GM21529 (cell line): ENCODE results near the gene PEF1.

Experiments used
- ATAC-seq: cut with Tn5 transposase; IDR thresholded peaks from one replicate; pipeline ENCODE4 v1.9.1; 2021; ENCODE audit not compliant: unreplicated experiment

Gene PEF1

DNA sequence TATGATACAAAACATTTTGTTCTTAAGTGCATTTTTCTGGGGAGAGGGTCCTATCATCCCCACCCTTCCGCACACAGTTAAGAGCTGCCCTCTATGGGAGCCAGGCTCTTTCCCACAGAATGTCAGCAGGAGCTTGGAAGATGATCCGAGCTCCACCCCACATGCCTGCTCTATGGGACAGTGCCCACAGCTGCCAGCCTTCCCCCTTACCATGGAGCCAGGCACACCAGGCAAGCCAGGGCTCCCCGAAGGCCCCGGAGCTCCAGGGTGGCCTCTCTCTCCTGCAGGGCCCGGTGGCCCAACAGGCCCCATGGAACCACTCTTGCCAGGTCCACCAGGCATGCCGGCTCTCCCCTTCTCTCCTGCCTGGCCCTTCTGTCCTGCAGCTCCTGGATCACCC lies 10.4 kb upstream of the PEF1 start:
- ATAC-seq, result no peak

GRCh38 chr1:31654474-31654776 lies 9.7 kb upstream of the PEF1 start:
- ATAC-seq, result no peak

- ATAC-seq, result no peak
Measured at GRCh38 chr1:31653717-31654473, 9.2 kb upstream of the PEF1 start.

GRCh38 chr1:31652891-31653499 lies 8.3 kb upstream of the PEF1 start:
- no peak for ATAC-seq

DNA sequence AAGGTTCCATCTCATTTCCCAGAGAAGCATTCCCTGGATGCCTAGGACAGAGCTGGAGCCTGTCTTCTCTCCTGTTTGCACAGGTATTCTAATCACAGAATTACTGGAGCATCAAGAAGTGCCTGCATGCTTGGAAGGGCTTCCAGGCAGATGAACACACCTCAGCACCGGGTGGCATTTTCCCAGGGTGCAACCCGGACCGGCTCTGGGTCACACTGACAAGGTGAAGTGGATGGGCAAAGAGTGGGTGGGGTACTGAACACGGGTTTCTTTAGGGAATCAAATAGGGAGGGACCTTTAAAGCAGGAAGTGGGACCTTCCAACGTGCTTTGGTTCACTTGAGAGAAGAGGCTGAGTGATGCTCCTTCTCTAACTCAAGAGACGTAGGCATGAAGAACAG lies 7.1 kb upstream of the PEF1 start:
- no peak for ATAC-seq

- no peak for ATAC-seq
Measured at GRCh38 chr1:31651089-31651420, 6.4 kb upstream of the PEF1 start.

- no peak for ATAC-seq
Measured at GRCh38 chr1:31650161-31651088, 5.7 kb upstream of the PEF1 start.

GRCh38 chr1:31648641-31649357 lies 4.1 kb upstream of the PEF1 start:
- no peak for ATAC-seq

DNA sequence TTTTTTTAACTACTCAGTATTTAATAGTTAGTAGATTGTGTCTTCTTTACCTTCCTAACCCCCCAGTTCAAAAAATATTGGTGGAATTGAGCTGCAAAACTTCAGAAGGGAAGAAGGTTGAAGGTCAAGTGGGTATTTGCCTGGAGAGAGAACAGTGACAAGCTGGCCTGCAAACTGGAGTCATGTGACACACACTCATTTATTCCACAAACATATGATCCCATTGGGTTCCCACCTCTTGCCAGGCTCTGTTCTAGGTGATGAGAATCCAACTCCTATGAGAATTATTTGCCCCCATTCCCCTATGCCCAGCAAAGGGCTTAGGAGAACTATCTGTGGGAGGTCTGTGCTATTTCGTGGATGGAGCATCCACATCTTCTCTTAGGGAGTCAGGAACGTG lies 3.5 kb upstream of the PEF1 start:
- ATAC-seq, result no peak

GRCh38 chr1:31647106-31647505 lies 2.4 kb upstream of the PEF1 start:
- no peak for ATAC-seq

- no peak for ATAC-seq
Measured at GRCh38 chr1:31646259-31646960, 1.7 kb upstream of the PEF1 start.

DNA sequence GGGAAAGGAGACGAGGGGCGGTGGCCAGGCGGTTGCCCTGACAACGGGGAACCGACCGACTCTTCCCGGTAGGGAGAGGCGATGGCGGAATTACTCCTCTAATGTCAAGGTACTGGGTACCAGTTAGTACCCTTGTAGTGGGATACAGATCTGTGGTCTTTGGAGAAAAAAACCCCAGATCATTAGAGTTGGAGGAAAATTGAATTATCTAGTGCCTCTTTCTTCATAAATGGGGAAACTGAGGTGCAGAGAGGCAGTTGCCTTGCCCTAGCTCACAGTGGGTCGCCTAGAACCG lies 545 bp upstream of the PEF1 start:
- ATAC-seq, result no peak

DNA sequence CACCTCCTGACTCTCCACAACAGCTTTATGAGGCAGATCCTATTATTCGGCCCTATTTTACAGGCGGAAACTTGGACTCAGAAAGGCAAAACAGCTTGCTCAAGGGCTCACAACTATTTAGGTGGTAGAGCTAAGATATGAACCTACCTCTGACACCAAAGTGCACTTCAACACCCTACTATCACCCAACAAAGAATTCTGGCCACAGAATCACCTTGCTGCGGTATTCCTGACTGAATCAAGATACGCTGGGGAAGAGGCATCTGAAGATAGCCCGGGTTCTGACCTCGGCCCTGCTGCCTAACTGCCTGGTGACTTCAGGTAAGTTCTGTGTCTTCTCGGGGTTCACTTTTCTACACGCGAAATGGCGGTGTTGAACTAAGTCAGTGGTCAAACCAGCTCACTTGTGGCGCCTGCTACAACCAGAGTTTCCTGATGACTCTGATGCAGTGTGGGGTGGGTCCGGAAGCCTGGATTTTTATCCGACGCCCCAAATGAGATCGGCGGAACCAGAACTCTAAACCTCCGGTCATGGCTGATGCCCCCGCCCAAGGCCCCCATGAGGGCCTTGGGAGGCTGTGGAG lies 608 bp downstream of the PEF1 start:
- ATAC-seq, result no peak

DNA sequence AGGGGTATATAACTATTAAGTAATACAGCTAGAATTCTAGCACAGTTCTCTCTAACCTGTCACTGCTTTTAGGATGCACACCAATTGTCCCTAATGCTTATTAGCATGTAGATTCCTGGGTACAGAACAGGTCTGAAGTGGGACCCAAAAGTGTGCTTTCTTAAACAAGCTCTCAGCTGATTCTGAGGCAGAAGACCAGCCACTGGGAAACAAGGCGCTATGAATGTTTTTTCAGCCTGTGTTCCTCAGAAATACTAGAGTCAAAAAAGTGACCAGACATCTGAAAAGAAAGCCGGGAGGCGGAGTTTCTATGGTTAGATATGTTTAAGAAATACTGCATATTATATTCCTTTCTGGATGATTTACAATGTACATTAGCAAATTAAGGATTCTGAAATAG lies 1.8 kb downstream of the PEF1 start:
- ATAC-seq, result no peak

- ATAC-seq, result no peak
Measured at GRCh38 chr1:31642366-31642765, 2.3 kb downstream of the PEF1 start.

GRCh38 chr1:31640964-31641363 lies 3.7 kb downstream of the PEF1 start:
- ATAC-seq, result no peak

GRCh38 chr1:31640179-31640578 lies 4.5 kb downstream of the PEF1 start:
- no peak for ATAC-seq

DNA sequence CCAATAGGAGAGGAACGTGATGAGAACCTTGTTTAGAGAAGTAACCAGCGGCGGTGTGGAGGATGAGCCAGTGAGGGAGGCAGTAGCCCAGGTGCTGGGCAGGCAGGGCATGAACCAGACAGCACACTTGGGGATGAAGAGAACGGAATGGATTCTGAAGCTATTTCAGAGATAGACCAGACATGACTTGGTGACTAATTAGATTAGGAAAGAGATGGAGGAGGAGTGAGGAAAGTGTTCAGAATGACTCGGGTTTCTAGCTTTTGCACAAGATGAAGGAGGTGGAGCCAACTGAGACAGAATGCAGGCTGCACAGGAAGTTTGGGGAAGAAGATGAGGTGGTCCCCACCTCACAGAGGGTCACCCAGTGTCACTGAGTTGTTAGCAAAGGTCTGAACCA lies 5.1 kb downstream of the PEF1 start:
- ATAC-seq, result no peak

DNA sequence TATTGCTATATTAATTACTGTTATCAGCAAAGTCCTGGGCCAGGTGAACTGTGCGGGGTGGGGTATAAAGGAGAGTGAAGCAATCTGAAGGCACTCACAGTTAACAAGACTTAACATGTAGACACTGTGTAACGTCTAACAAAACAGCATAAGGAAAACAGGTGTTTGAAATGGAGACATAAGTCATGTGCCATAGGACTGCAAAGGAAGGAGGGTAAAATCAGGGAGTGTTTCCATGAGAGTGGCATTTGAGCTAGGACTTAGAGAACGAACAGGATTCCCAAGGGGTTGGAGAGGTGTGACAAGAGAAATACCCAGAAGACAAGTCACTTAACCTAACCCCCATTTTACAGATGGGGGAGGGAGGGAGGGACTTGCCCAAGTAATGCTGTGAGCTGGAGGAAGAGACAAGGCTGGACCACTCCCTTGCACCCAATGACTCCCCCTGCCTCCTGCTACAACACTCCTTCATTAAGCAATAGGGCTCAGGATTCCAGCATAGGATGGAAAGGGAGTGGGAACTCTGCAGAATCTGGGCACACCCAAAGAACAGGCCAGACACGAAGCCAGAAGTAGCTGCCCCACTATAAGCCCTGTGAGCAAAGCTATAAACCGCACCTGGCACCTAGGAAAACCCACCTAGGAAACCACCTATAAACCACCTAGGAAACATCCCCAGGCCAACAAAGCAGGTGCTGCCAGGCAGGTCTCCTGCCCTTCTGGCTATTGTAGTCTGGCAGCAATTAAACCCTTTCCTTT lies 6.6 kb downstream of the PEF1 start:
- no peak for ATAC-seq

DNA sequence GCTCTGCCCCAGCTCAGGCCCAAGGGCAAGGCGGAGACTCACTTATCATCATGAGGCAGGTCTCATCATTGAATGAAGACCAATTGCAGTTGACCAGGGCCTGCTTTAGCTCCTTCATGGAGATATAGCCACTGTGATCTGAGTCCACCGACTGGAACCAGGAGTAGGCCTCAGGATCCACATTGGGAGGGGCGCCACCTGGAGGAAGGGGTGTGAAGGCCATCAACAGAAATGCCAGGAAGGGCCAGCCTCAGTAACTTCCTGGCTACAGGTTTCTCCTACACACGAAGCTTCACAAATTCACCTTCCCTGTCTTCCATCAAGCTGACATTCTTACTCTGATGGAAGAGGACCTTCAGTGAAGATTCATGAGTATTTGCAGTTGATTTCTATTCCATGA lies 11.6 kb downstream of the PEF1 start:
- ATAC-seq, result no peak
